Measurements from ENCODE around the gene CAMK2B. TPM values are rescaled to one million over a fixed set of nuclear protein-coding genes. Genes with fewer than 3 reads are reported as not detected.

Gene CAMK2B
- total and polyA plus RNA-seq, 4 experiments from 2014 or later = not detected

DNA sequence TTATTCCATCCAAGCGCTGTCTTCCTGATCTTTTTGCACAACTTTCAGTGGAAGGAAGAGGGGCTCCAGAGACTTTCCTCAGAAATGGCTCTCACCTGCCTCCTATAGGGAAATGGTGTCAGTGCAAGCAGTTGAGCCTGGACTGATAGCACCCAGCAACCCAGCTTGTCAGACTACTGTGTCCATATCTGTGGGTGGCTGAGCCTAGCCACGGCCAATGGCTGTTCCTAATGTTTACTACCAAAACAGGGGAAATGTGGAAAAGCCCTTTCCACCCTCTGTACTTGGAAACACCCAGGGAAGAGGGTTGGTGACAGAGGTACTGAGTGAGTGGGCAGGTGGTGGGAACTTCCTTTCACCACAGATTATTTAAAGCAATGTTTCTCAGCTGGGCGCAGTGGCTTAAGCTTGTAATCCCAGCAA lies 128.9 kb downstream of the CAMK2B start:
- intact Hi-C loops (cut with micrococcal nuclease) = loop anchor here (1.0 kb wide), 1 partner anchor 124 kb away; no protein-coding TSS in a partner anchor
- peak in 4 of 5 donors; percentile 7 to 19 (median 10) for DNase-seq
- Histone ChIP-seq H3K36me3 (ENCODE audit: insufficient read depth, low read length) (no peaks in the 10 kb centered on the region), H3K4me3 (ENCODE audit: low read length in 2 of 2) (no peak overlapping the region), H3K9me3 (ENCODE audit: control insufficient read depth in 1 of 2, low read length in 2 of 2) (no peaks in the 10 kb centered on the region), H3K4me1 (ENCODE audit: insufficient read depth, low read length) (peaks cover 3% of the 10 kb centered on the region), H3K27ac (ENCODE audit: low read depth, low read length) (no peak overlapping the region), H3K27me3 (ENCODE audit: insufficient read depth, low read length) (no peaks in the 10 kb centered on the region)
- Mint-ChIP-seq H3K36me3 (no peaks in the 10 kb centered on the region), H3K27me3 (peaks cover 14 to 15% of the 10 kb centered on the region in 2 donors), H3K4me3 (peak overlapping the region in 1 of 8 donors; percentile 39), H3K4me1 (peaks cover 1 to 9% (median 3%) of the 10 kb centered on the region in 4 donors), H3K9me3 (no peaks in the 10 kb centered on the region), H3K27ac (no peak overlapping the region)
- POLR2A ChIA-PET (ENCODE audit: partially characterized antibody) = no interaction called here
- CTCF ChIA-PET (ENCODE audit: partially characterized antibody) = interaction anchor here (1.1 to 1.8 kb wide), 2 partner anchors 10 to 27 kb away, joined by 3 to 4 read pairs; no protein-coding TSS in a partner anchor

GRCh38 chr7:44195889-44196288 lies 129.5 kb downstream of the CAMK2B start:
- ChIA-PET POLR2A (ENCODE audit: partially characterized antibody) (no interaction called here), CTCF (ENCODE audit: partially characterized antibody) (interaction anchor here (1.1 to 1.8 kb wide), 3 partner anchors 10 to 176 kb away, joined by 3 to 5 read pairs (median 4); no protein-coding TSS in a partner anchor)
- H3K4me3 Mint-ChIP-seq = no peak overlapping the region
- intact Hi-C loops (cut with micrococcal nuclease) = loop anchor here (1.0 kb wide), 1 partner anchor 124 kb away; no protein-coding TSS in a partner anchor
- Histone ChIP-seq H3K4me3 (ENCODE audit: low read length in 2 of 2) (no peak overlapping the region), H3K36me3 (ENCODE audit: insufficient read depth, low read length) (no peaks in the 10 kb centered on the region), H3K27me3 (ENCODE audit: insufficient read depth, low read length) (no peaks in the 10 kb centered on the region), H3K27ac (ENCODE audit: low read depth, low read length) (no peak overlapping the region), H3K9me3 (ENCODE audit: control insufficient read depth in 1 of 2, low read length in 2 of 2) (no peaks in the 10 kb centered on the region), H3K4me1 (ENCODE audit: insufficient read depth, low read length) (no peaks in the 10 kb centered on the region)
- H3K27ac Mint-ChIP-seq = peak overlapping the region in 1 of 7 donors; percentile 64
- H3K36me3 Mint-ChIP-seq = no peaks in the 10 kb centered on the region
- DNase-seq = no peak
- H3K27me3 Mint-ChIP-seq = peaks cover 15 to 17% of the 10 kb centered on the region in 2 donors
- H3K4me1 Mint-ChIP-seq = peaks cover 0 to 3% (median 1%) of the 10 kb centered on the region in 4 donors
- no peaks in the 10 kb centered on the region for H3K9me3 Mint-ChIP-seq

DNA sequence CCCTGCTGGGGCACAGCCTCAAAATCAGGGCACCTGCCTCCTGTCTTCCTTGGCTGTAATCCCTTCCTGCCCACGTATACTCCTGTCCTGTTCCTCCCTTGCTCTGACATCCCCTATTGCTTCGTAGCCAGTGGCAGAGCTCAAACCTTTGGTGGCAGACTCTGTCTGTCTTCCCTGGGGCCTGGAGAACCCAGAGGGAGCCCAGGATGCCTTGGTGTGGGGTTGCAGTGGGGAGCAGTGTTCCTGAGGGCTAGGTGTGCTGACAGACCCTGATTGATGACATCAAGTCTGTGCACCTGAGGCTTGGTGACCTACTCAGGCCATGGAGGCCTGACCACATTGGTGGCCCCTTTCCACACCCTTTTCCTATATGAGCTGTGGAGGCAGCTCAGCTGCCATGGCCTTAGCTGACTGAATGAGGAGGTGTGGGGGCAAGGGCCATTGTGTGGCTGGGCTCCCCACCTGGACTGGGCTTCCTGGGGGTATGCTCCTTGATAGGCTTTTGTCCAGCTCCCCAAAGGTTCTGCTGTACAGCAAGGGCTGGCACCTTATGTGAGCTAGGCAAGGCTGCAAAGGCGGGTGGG lies 130.7 kb downstream of the CAMK2B start:
- POLR2A ChIA-PET (ENCODE audit: partially characterized antibody) = no interaction called here
- CTCF ChIA-PET (ENCODE audit: partially characterized antibody) = interaction anchor here (0.9 to 1.8 kb wide), 3 partner anchors 9 to 175 kb away, joined by 3 to 5 read pairs (median 4); no protein-coding TSS in a partner anchor
- Histone ChIP-seq H3K27me3 (ENCODE audit: insufficient read depth, low read length) (no peaks in the 10 kb centered on the region), H3K4me3 (ENCODE audit: low read length in 2 of 2) (no peak overlapping the region), H3K9me3 (ENCODE audit: control insufficient read depth in 1 of 2, low read length in 2 of 2) (no peaks in the 10 kb centered on the region), H3K27ac (ENCODE audit: low read depth, low read length) (no peak overlapping the region), H3K4me1 (ENCODE audit: insufficient read depth, low read length) (no peaks in the 10 kb centered on the region), H3K36me3 (ENCODE audit: insufficient read depth, low read length) (no peaks in the 10 kb centered on the region)
- no peaks in the 10 kb centered on the region for H3K9me3 Mint-ChIP-seq
- H3K27ac Mint-ChIP-seq = no peak overlapping the region
- no peaks in the 10 kb centered on the region for H3K4me1 Mint-ChIP-seq
- H3K27me3 Mint-ChIP-seq = peaks cover 15 to 17% of the 10 kb centered on the region in 2 donors
- H3K36me3 Mint-ChIP-seq = no peaks in the 10 kb centered on the region
- no peak overlapping the region for H3K4me3 Mint-ChIP-seq
- intact Hi-C loops (cut with micrococcal nuclease) = no loop called here
- no peak for DNase-seq

GRCh38 chr7:44194069-44194468 lies 131.3 kb downstream of the CAMK2B start:
- intact Hi-C loops (cut with micrococcal nuclease) = no loop called here
- Histone ChIP-seq H3K27me3 (ENCODE audit: insufficient read depth, low read length) (no peaks in the 10 kb centered on the region), H3K9me3 (ENCODE audit: control insufficient read depth in 1 of 2, low read length in 2 of 2) (no peaks in the 10 kb centered on the region), H3K4me1 (ENCODE audit: insufficient read depth, low read length) (no peaks in the 10 kb centered on the region), H3K4me3 (ENCODE audit: low read length in 2 of 2) (no peak overlapping the region), H3K36me3 (ENCODE audit: insufficient read depth, low read length) (no peaks in the 10 kb centered on the region), H3K27ac (ENCODE audit: low read depth, low read length) (no peak overlapping the region)
- H3K27ac Mint-ChIP-seq = peak overlapping the region in 1 of 7 donors; percentile 44
- H3K4me3 Mint-ChIP-seq = no peak overlapping the region
- no peak for DNase-seq
- no peaks in the 10 kb centered on the region for H3K36me3 Mint-ChIP-seq
- no peaks in the 10 kb centered on the region for H3K9me3 Mint-ChIP-seq
- H3K27me3 Mint-ChIP-seq = peaks cover 15 to 17% of the 10 kb centered on the region in 2 donors
- CTCF ChIA-PET (ENCODE audit: partially characterized antibody) = interaction anchor here (0.9 kb wide), 1 partner anchor 9 kb away, joined by 3 read pairs; no protein-coding TSS in a partner anchor
- POLR2A ChIA-PET (ENCODE audit: partially characterized antibody) = no interaction called here
- H3K4me1 Mint-ChIP-seq = no peaks in the 10 kb centered on the region

DNA sequence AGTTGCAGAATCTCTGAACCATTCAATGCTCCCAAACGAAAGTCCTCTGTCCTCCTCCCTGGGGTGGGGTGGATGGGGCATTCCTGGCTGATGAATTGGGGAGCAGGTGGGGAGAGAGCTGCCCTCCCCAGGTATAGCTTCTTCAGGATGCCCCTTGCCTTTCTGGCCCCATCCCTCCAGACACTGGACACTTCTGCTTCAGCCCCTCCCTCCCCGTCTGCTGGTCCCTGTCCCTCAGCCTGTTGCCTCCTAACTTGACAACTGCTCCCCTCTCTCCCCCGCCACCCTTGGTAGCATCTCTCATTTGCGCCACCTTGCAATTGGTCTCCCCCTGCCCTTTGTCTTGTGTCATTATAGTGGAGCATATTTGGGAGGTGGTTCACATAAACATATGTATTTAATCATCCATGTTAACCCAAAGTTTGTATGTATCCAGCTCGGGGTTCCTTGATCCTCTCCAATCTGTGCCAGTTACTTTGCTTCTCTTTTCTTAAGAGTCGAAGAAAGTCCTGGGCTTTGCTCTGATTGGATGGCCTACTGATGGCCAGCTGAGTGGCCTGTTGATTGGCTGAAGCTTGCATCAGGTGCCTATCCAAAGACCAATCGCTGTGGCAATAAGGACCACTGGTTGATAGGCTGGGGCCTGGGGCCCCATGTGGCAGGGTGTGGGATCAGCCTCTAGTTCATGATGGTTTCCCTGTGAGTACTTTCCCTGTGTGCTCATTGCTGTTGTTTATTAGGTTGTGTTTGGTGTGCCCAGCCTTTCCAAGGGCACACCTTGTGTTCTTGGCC lies 132.2 kb downstream of the CAMK2B start:
- no peak overlapping the region for H3K4me3 Mint-ChIP-seq
- no peak overlapping the region for H3K27ac ChIP-seq (ENCODE audit: low read depth, low read length)

DNA sequence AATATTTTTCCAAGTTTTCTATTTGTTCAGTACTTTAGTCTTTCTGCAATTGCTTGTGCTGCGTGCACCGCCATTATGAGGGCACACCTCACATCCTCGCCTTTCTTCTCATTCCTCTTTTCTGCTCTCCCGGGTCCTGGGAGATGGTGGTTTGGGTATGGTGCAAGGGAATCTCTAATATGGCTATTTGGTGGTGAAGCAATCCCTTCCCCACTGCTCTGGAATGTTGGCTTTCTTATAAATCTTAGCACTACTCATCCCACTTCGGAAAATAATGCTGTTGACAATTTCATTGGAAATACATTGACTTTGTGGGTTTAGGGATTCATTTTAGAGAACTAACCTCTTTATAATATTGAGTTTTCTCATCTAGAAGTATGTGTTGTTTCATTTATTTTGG lies 134.2 kb downstream of the CAMK2B start:
- Histone ChIP-seq H3K36me3 (ENCODE audit: insufficient read depth, low read length) (no peaks in the 10 kb centered on the region), H3K9me3 (ENCODE audit: control insufficient read depth in 1 of 2, low read length in 2 of 2) (no peaks in the 10 kb centered on the region), H3K4me1 (ENCODE audit: insufficient read depth, low read length) (no peaks in the 10 kb centered on the region), H3K27ac (ENCODE audit: low read depth, low read length) (no peak overlapping the region), H3K4me3 (ENCODE audit: low read length in 2 of 2) (no peak overlapping the region), H3K27me3 (ENCODE audit: insufficient read depth, low read length) (no peaks in the 10 kb centered on the region)
- Mint-ChIP-seq H3K4me1 (no peaks in the 10 kb centered on the region), H3K36me3 (no peaks in the 10 kb centered on the region), H3K27ac (no peak overlapping the region), H3K9me3 (no peaks in the 10 kb centered on the region), H3K4me3 (no peak overlapping the region), H3K27me3 (peaks cover 8% of the 10 kb centered on the region in 2 donors)
- ChIA-PET POLR2A (ENCODE audit: partially characterized antibody) (no interaction called here), CTCF (ENCODE audit: partially characterized antibody) (no interaction called here)
- no peak for DNase-seq
- intact Hi-C loops (cut with micrococcal nuclease) = no loop called here

More for the DNA sequence above, 132.2 kb downstream of the CAMK2B start:
- H3K9me3 Mint-ChIP-seq = no peaks in the 10 kb centered on the region
- H3K27ac Mint-ChIP-seq = peak overlapping the region in 1 of 7 donors; percentile 44
- Histone ChIP-seq H3K4me1 (ENCODE audit: insufficient read depth, low read length) (no peaks in the 10 kb centered on the region), H3K4me3 (ENCODE audit: low read length in 2 of 2) (no peak overlapping the region), H3K9me3 (ENCODE audit: control insufficient read depth in 1 of 2, low read length in 2 of 2) (no peaks in the 10 kb centered on the region), H3K27me3 (ENCODE audit: insufficient read depth, low read length) (no peaks in the 10 kb centered on the region), H3K36me3 (ENCODE audit: insufficient read depth, low read length) (no peaks in the 10 kb centered on the region)
- DNase-seq = no peak
- peaks cover 15 to 17% of the 10 kb centered on the region in 2 donors for H3K27me3 Mint-ChIP-seq
- no peaks in the 10 kb centered on the region for H3K4me1 Mint-ChIP-seq
- CTCF ChIA-PET (ENCODE audit: partially characterized antibody) = no interaction called here
- H3K36me3 Mint-ChIP-seq = no peaks in the 10 kb centered on the region
- POLR2A ChIA-PET (ENCODE audit: partially characterized antibody) = interaction anchor here (1.1 kb wide), 1 partner anchor 70 kb away, joined by 3 read pairs; the partner anchor contains the start of gene POLD2
- intact Hi-C loops (cut with micrococcal nuclease) = no loop called here

Data from CD4-positive, alpha-beta memory T cell (primary cell).